Activated naive CD8-positive, alpha-beta T cell treated with anti-CD3 and anti-CD28 coated beads, Interleukin-2, amount 10 ng/mL, durations not matched to agents 7 days and 5 days (primary cell): ENCODE measurements around the gene GNB1. TPM values are rescaled to one million over a fixed set of nuclear protein-coding genes. Genes with fewer than 3 reads are reported as not detected.
"Not testable (repeated sequence)": the region's sequence is repeated elsewhere in the genome, so short reads cannot be mapped to it uniquely, and the experiment has no call there.

Source experiments
- ATAC-seq: fragments of 150-1000 bp; cut with Tn5 transposase; one replicate; pipeline ENCODE4 v1.10.0; 2021; ENCODE audit warnings: low read depth, moderate library complexity
- POLR2A ChIA-PET: fragments of 350-600 bp; sonication (Branson Sonifier 250); formaldehyde crosslinking; loops from one replicate; lab custom pipeline; 2021; ENCODE audit warnings: antibody characterized with exemption; lab: Charles Lee
- DNase-seq: peaks from one replicate; pipeline ENCODE4 v3.0.0; 2021
- H3K27ac Mint-ChIP-seq: one replicate; pipeline ENCODE4 v1.8.0; 2022; ENCODE audit warnings: mild to moderate bottlenecking, mixed read lengths
- H3K27me3 Mint-ChIP-seq: one replicate; pipeline ENCODE4 v1.8.0; 2022; ENCODE audit warnings: mild to moderate bottlenecking, moderate library complexity, mixed read lengths
- H3K36me3 Mint-ChIP-seq: one replicate; pipeline ENCODE4 v1.8.0; 2021; ENCODE audit warnings: mild to moderate bottlenecking, mixed read lengths
- H3K4me1 Mint-ChIP-seq: one replicate; pipeline ENCODE4 v1.8.0; 2021; ENCODE audit warnings: mixed read lengths
- H3K4me3 Mint-ChIP-seq: one replicate; pipeline ENCODE4 v1.8.0; 2022; ENCODE audit warnings: mild to moderate bottlenecking, moderate library complexity, mixed read lengths
- H3K9me3 Mint-ChIP-seq: one replicate; pipeline ENCODE4 v1.8.0; 2021; ENCODE audit warnings: mixed read lengths
- total RNA-seq, 2 experiments: library from RNA; stranded (reverse); gene quantifications; one replicate each; pipeline ENCODE4 v1.2.3, GENCODE V29; 2021

The GNB1 gene
- 100 to 1,000 TPM; 353 to 372 TPM for total RNA-seq

- POLR2A ChIA-PET = interaction anchor here (1.4 to 1.6 kb wide), 3 partner anchors 15 to 114 kb away, joined by 4 to 7 read pairs (median 5); no protein-coding TSS in a partner anchor
- ATAC-seq = peak; percentile 55
- Mint-ChIP-seq H3K4me3 (peak within 1 kb of the TSS; percentile 95), H3K27me3 (no peaks in the 10 kb centered on the region), H3K9me3 (no peaks in the 10 kb centered on the region), H3K4me1 (peaks cover 42% of the 10 kb centered on the region), H3K27ac (peak within 1 kb of the TSS; percentile 93), H3K36me3 (peaks cover 14% of the 10 kb centered on the region)
- DNase-seq = peak; percentile 96
Measured at GRCh38 chr1:1890506-1891348, at the start of gene GNB1. GNB1 (minus strand) TSS chr1:1891087; CDS start chr1:1825453, 65,634 bp downstream.

- H3K4me1 Mint-ChIP-seq = peaks cover 2% of the 10 kb centered on the region
- no peak overlapping the region for H3K4me3 Mint-ChIP-seq
- H3K9me3 Mint-ChIP-seq = peaks cover 6% of the 10 kb centered on the region
- H3K27ac Mint-ChIP-seq = no peak overlapping the region
- POLR2A ChIA-PET = no interaction called here
- no peaks in the 10 kb centered on the region for H3K27me3 Mint-ChIP-seq
- ATAC-seq = no peak
- H3K36me3 Mint-ChIP-seq = no peaks in the 10 kb centered on the region
- no peak for DNase-seq
Measured at GRCh38 chr1:1940123-1940425, 49.2 kb upstream of the GNB1 start.

DNA sequence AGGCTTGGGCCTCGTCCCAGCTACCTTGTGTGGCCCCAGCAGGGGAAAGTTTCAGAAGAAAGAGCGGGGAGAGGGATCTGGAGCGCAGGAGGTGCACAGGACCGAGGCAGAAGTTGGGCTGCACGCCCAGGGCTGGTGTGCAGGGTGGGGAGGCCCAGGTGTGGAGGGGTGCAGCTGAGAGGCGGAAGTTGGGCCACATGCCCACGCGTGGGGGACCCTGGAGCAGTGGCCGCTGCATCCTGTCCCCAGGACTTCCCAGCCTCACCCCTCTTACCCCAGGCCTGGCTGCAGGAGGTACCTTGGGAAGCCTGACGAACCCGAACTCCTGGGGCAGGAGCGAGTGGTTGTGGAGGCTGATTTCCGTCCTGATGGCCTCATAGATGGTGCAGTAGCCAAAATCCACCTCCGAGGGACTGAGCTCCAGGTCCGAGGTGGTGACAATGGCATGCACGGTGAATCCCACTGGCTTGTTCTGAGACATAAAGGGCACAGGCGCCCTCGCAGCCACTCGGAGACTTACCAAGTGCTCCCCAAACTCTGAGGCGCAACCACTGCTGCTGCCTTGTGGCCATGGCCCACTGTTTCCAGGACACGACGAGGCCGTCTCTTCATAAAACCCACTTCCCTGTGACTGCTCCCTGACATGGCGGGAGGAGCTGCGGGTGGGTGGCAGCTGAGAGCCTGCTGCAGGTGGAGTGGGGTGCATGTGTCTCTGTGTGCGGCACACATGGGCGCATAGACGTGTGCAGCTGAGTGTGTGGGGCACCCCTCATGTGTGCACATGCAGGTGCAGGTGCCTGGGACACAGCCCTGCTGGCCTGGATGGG is 48.6 kb upstream of the GNB1 start:
- Mint-ChIP-seq H3K36me3 (no peaks in the 10 kb centered on the region), H3K27me3 (no peaks in the 10 kb centered on the region)

GRCh38 chr1:1938613-1939295 is 47.9 kb upstream of the GNB1 start:
- Mint-ChIP-seq H3K9me3 (peaks cover 13% of the 10 kb centered on the region), H3K27ac (no peak overlapping the region), H3K4me3 (no peak overlapping the region), H3K36me3 (no peaks in the 10 kb centered on the region), H3K4me1 (peaks cover under 1% of the 10 kb centered on the region), H3K27me3 (no peaks in the 10 kb centered on the region)
- ATAC-seq (no peak), DNase-seq (no peak)
- POLR2A ChIA-PET = no interaction called here

More for the DNA sequence above, 48.6 kb upstream of the GNB1 start:
- H3K9me3 Mint-ChIP-seq = peaks cover 7% of the 10 kb centered on the region
- no peak overlapping the region for H3K4me3 Mint-ChIP-seq
- no peak overlapping the region for H3K27ac Mint-ChIP-seq
- ATAC-seq = no peak
- H3K4me1 Mint-ChIP-seq = peaks cover 2% of the 10 kb centered on the region
- POLR2A ChIA-PET = no interaction called here
- no peak for DNase-seq

- POLR2A ChIA-PET = no interaction called here
- Mint-ChIP-seq H3K27ac (no peak overlapping the region), H3K9me3 (peaks cover 17% of the 10 kb centered on the region), H3K27me3 (no peaks in the 10 kb centered on the region), H3K36me3 (no peaks in the 10 kb centered on the region), H3K4me1 (no peaks in the 10 kb centered on the region), H3K4me3 (no peak overlapping the region)
- no peak for DNase-seq
- no peak for ATAC-seq
Measured at GRCh38 chr1:1938276-1938573, 47.3 kb upstream of the GNB1 start.

- Mint-ChIP-seq H3K36me3 (no peaks in the 10 kb centered on the region), H3K4me3 (no peak overlapping the region), H3K4me1 (no peaks in the 10 kb centered on the region), H3K27me3 (no peaks in the 10 kb centered on the region), H3K9me3 (peaks cover 17% of the 10 kb centered on the region), H3K27ac (no peak overlapping the region)
- DNase-seq = no peak
- POLR2A ChIA-PET = no interaction called here
- no peak for ATAC-seq
Measured at GRCh38 chr1:1937549-1938275, 46.8 kb upstream of the GNB1 start.

GRCh38 chr1:1937061-1937460 is 46.2 kb upstream of the GNB1 start:
- no peak overlapping the region for H3K27ac Mint-ChIP-seq
- ATAC-seq (no peak), DNase-seq (no peak)
- H3K27me3 Mint-ChIP-seq = no peaks in the 10 kb centered on the region
- peaks cover 17% of the 10 kb centered on the region for H3K9me3 Mint-ChIP-seq
- POLR2A ChIA-PET = no interaction called here
- H3K4me1 Mint-ChIP-seq = no peaks in the 10 kb centered on the region
- no peak overlapping the region for H3K4me3 Mint-ChIP-seq
- no peaks in the 10 kb centered on the region for H3K36me3 Mint-ChIP-seq

GRCh38 chr1:1934848-1935247 is 44.0 kb upstream of the GNB1 start:
- POLR2A ChIA-PET, H3K4me3 Mint-ChIP-seq: not testable (repeated sequence)

DNA sequence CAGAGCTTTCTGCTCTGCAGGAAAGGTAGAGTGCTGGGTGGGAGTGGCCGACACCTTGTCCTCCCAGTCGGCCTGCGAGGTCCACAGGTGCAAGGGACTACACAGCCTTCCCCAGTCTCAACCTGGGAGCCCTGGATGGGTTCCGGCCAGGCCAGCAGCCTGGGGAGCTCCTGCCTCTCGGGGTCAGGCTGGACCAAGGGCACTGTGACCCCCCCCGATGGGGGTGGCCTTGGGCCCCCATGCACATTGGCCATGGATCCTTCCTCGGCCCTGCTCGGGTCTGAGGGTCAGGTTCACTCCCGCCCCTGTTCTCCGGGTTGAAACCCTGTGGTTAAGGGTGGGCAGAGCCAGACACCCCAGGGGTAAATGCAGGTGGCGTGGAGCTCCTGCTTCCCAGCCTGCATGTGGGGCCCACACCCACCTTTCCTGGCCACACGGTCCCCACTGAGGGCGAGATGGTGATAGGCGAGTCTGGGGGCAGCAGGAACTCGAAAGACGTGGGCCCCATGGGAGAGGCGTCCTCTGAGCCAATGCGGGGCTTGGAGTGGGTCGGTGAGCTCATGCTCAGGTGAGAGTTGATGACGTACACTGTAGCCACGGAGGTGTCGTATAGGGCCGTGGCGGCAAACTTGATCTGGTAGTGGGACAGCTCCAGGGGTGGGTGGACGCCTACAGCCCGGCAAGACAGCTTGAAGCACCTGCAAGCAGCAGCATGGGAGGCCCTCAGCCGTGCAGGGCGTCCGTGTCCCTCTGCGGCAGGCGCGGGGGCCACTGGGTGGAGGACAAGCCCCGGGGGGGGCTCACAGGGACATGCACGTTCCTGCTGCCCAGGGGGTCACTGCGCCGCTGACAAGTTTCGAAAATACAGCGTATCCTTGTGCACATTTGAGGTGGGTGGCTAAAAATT is 39.0 kb upstream of the GNB1 start:
- H3K9me3 Mint-ChIP-seq = peaks cover 11% of the 10 kb centered on the region

More at GRCh38 chr1:1934848-1935247, 44.0 kb upstream of the GNB1 start:
- H3K36me3 Mint-ChIP-seq, ATAC-seq, H3K4me1 Mint-ChIP-seq, H3K27ac Mint-ChIP-seq, DNase-seq, H3K27me3 Mint-ChIP-seq: not testable (repeated sequence)
- peaks cover 17% of the 10 kb centered on the region for H3K9me3 Mint-ChIP-seq

GRCh38 chr1:1929102-1929638 is 38.3 kb upstream of the GNB1 start:
- Mint-ChIP-seq H3K27ac (no peak overlapping the region), H3K27me3 (no peaks in the 10 kb centered on the region), H3K4me1 (no peaks in the 10 kb centered on the region), H3K4me3 (no peak overlapping the region), H3K36me3 (no peaks in the 10 kb centered on the region), H3K9me3 (peaks cover 6% of the 10 kb centered on the region)
- DNase-seq (no peak), ATAC-seq (no peak)
- POLR2A ChIA-PET = no interaction called here

More for the DNA sequence above, 39.0 kb upstream of the GNB1 start:
- Mint-ChIP-seq H3K27ac (no peak overlapping the region), H3K36me3 (no peaks in the 10 kb centered on the region), H3K27me3 (no peaks in the 10 kb centered on the region), H3K4me1 (no peaks in the 10 kb centered on the region), H3K4me3 (no peak overlapping the region)
- DNase-seq (no peak), ATAC-seq (no peak)
- POLR2A ChIA-PET = no interaction called here

DNA sequence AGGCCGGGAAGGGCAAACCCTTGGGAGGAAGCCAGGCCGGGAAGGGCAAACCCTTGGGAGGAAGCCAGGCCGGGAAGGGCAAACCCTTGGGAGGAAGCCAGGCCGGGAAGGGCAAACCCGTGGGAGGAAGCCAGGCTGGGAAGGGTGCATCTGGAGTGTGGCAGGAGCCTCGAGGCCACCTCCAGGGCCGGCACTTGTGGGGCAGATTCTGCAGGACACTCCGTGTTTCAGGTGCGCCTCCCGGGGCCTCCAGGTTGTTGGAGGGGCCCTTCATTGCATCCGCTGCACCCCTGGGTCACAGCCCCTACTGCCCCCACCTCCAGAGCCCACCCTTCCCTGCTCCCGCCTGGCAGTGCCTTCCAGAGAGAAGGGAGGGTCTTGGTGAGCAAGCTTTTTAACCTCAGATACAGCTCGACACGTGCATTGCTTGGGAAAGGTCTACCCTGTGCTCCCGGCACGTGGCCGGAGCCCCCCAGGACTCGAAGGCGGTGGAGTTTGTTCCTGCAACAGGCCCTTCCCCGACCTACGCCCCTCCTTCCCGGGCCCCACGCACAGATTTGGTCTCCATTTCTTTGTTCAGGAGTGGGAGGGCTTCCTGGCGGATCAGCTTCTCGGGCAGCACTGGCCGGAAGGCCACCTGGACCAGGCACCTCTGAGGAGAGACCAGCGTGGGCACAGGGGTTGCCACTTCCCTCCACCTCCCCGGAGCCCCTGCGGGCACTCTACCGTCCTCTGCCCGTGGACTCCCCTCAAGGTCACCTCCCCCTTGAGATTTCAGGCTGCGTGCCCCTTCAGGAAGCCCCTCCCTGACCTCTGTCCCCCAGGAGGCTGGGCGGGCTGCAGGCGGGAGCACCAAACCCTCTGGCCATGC is 37.6 kb upstream of the GNB1 start:
- Mint-ChIP-seq H3K4me1 (no peaks in the 10 kb centered on the region), H3K9me3 (peaks cover under 1% of the 10 kb centered on the region), H3K27ac (no peak overlapping the region), H3K4me3 (no peak overlapping the region), H3K36me3 (no peaks in the 10 kb centered on the region), H3K27me3 (no peaks in the 10 kb centered on the region)
- POLR2A ChIA-PET = interaction anchor here (0.6 kb wide), 1 partner anchor 66 kb away, joined by 3 read pairs; no protein-coding TSS in a partner anchor
- ATAC-seq (no peak), DNase-seq (no peak)
